KBM-7 (cell line): ENCODE measurements around the gene COX6A2.
A peak's percentile ranks its signal among the peaks of the same experiment; 100 is the strongest.

Experiments
- DNase-seq: peaks from one replicate; pipeline ENCODE4 v3.0.0-alpha.2; 2015
- in situ Hi-C: fragments of 300-500 bp; cut with MboI; formaldehyde crosslinking; loops from 2 replicates; pipeline ENCODE4 v1.14.3; 2020; ENCODE audit warnings: low sequenced_read_pairs, low pct_unique_long_range_greater_than_20kb, mixed read lengths

The COX6A2 gene

DNA sequence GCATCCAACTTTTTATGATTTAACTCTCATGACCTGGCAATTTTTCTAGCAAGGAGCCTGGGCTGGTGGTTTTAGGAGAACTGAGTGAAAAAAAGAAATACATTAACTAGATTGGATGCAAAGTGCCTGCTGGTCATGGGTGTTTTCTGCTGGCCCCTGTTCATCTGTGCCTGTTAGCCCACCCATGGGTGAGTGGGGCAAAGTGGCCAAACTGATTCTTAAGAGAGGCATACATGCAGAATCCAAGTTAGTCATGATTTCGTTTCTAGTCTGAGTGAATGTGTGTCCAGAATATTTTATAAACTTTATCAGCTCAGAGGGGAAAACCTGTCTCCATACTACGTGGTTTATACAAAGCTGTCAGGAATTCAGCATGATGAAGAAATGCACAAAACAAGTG, 39.6 kb downstream of the COX6A2 start:
- no peak for DNase-seq
- in situ Hi-C loops: no loop called here

DNA sequence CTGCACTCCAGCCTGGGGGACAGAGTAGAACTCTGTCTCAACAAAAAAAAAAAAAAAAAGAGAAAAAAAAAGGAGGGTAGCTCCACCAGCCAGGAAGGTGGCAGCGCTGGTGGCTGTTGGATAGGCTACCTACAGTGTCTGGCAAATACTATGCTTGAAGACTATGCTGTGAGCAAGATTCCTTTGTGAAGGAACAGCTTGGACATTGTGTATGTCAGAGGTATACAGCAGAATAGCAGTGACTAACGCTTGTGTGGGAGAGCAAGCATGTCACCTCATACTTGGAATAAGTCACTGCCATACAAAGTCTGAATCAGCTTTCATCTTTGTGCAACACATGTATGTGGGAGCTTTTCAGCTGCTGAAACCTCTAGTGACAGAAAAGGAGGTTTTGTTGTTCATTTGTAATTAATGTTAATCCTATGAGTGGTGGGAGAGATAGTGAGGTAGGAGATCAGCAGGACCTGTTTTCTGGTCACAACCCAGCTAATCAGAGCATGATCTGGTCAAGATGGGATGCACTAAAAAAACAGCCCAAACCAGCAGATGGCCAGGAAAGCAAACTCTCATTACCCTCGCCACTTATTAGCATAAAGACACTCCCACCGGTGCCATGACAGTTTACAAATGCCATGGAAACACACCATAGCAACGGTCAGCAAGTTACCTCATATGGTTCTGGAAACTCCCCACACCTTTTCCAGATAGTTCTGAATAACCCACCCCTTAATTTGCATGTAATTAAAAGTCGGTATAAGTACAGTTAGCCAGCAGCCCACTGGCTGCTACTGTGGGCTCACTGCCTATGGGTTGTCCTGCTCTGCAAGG, 41.8 kb downstream of the COX6A2 start:
- in situ Hi-C loops: no loop called here
- DNase-seq: peak; percentile 14

DNA sequence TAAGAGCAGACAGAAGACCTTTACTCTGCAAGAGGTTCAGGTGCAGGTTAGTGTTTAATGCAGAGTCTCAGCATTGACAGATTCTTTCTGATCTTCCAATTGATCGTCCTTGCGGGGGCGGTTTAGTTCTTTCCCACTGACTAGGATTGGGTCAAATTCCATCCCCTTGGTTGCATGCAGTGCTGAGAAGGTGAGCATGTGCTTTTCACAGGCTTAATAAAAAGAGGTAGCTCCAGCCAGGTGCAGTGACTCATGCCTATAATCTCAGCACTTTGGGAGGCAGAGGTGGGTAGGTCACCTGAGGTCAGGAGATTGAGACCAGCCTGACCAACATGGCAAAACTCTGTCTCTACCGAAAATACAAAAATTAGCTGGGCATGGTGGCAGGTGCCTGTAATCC, 42.5 kb downstream of the COX6A2 start:
- no peak for DNase-seq
- in situ Hi-C loops: no loop called here

DNA sequence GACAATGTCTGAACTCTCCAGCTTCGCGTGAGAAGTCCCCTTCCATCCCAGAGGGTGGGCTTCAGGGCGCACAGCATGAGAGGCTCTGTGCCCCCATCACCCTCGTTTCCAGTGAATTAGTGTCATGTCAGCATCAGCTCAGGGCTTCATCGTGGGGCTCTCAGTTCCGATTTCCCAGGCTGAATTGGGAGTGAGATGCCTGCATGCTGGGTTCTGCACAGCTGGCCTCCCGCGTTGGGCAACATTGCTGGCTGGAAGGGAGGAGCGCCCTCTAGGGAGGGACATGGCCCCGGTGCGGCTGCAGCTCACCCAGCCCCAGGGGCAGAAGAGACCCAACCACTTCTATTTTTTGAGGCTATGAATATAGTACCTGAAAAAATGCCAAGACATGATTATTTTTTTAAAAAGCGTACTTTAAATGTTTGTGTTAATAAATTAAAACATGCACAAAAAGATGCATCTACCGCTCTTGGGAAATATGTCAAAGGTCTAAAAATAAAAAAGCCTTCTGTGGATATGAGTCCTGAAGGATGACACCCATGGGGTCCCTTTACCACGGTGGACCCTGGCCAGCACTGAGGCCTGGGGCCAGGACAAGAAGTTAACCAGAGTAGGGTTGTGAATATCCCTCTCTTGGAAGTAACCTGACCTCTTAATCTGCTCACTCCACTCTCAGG, 45.5 kb downstream of the COX6A2 start:
- peak; percentile 82 for DNase-seq
- in situ Hi-C loops: no loop called here

DNA sequence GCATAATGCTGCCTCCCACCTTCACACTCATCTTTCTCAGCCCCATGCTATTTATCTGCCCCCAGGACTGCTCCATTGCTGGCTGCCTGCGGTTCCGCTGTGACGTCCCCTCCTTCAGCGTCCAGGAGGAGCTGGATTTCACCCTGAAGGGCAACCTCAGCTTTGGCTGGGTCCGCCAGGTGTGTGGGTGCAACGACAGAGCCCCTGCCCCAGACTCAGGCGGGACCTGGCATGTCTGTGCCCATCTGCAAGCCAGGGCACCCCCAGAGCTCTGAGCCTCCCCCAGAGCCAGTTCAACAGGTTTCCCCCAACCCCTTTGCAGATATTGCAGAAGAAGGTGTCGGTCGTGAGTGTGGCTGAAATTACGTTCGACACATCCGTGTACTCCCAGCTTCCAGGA, 48.0 kb downstream of the COX6A2 start:
- in situ Hi-C loops: no loop called here
- DNase-seq: no peak
